NCI-H748 (cell line): ENCODE data around the gene SLC16A13.
A peak's percentile ranks its signal among the peaks of the same experiment; 100 is the strongest.
"Not testable (repeated sequence)": the region's sequence is repeated elsewhere in the genome, so short reads cannot be mapped to it uniquely, and the experiment has no call there.

ENCODE experiments used
- DNase-seq: peaks from one replicate; lab custom pipeline; 2025; ENCODE audit not compliant: unreplicated experiment; lab: John Stamatoyannopoulos, UW

The SLC16A13 gene

DNA sequence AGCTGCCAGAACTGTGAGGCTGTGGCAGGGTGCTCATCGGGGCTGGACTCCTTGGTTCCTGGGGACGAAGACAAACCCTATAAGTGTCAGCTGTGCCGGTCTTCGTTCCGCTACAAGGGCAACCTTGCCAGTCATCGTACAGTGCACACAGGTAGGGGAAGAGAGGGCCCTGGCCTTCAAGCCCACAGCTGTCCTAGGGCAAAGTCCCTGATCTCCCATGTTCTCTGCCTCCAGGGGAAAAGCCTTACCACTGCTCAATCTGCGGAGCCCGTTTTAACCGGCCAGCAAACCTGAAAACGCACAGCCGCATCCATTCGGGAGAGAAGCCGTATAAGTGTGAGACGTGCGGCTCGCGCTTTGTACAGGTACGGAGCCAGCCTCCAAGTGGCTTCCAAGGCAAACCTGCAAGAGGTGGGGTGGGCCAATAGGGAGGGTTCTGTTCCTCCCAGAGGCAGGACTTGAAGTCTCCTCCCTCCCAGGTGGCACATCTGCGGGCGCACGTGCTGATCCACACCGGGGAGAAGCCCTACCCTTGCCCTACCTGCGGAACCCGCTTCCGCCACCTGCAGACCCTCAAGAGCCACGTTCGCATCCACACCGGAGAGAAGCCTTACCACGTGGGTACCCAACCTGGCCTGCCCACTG, 9.2 kb upstream of the SLC16A13 start:
- DNase-seq: no peak

DNA sequence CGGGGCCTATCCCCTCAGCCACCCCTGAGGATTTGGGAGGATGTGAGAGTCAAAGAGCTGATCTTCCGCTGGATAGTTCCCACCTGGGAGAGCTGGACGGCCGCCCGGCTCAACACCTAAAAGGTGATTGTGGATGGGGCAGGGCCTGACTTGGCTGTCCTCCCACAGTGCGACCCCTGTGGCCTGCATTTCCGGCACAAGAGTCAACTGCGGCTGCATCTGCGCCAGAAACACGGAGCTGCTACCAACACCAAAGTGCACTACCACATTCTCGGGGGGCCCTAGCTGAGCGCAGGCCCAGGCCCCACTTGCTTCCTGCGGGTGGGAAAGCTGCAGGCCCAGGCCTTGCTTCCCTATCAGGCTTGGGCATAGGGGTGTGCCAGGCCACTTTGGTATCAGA, 8.5 kb upstream of the SLC16A13 start:
- DNase-seq: no peak

DNA sequence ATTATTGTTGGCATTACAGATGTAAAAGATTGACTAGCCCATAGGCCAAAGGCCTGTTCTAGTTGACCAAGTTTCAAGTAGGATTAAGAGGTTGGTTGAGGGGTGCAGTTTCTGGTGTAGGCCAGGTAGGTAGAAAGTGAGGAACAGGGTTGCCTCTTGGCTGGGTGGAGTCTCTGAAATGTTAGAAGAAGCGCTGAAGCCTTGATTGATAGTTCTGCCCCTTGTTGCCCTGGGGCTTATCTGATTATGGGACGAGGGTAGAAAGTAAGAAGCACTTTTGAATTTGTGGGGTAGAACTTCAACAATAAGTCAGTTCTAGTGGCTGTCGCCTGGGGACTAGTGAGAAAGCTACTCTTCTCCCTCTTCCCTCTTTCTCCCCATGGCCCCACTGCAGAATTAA, 6.7 kb upstream of the SLC16A13 start:
- DNase-seq: no peak

DNA sequence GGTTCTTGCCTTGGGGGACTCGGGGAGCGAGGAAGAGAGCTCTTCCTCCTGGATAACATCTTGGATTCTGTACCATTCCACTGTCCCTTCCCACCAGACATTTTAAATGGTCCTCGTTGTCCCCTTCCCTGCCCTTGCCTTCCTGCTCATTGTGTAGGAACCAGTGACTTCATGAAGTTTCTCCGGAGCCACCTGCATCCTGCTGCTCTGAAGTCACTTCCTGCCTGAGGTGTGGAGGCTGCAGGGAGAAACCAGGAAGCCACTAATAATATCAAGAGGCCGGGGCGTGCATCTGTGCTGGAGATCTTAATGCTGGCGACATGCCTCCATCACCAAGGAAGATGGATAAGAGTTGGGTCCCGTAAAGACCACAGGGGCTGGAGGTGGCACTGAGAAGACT, 6.2 kb upstream of the SLC16A13 start:
- no peak for DNase-seq

DNA sequence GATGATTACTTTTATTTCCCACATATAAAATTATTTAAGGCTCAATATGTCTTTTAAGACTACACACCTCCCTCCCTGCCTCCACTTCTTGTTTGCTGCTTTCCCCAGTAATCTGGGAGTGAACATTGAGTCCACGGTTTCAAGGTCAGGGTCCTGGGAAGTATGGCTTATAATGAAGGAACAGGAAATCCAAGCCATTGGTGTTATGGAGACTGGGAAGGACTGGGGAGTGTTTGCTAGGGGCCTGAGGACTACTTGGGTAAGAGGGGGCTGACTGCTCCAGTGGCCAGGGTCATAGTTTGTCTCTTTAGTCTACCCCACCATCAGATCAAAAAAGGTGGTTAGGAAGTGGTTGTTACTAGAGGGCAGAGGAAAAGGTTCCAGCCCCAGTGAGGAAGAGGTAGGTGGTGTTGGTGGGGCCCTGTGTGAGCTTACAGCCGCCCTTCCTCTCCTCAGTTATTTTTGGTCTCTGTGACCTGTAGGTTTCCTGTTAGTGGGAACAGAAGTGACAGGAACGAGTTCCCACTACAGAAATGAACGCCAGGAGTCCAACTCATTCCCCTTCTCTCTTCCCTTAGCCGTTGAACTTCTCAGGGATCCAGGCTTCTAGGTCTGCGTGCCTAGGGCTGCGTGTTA, 742 bp upstream of the SLC16A13 start:
- DNase-seq: no peak

DNA sequence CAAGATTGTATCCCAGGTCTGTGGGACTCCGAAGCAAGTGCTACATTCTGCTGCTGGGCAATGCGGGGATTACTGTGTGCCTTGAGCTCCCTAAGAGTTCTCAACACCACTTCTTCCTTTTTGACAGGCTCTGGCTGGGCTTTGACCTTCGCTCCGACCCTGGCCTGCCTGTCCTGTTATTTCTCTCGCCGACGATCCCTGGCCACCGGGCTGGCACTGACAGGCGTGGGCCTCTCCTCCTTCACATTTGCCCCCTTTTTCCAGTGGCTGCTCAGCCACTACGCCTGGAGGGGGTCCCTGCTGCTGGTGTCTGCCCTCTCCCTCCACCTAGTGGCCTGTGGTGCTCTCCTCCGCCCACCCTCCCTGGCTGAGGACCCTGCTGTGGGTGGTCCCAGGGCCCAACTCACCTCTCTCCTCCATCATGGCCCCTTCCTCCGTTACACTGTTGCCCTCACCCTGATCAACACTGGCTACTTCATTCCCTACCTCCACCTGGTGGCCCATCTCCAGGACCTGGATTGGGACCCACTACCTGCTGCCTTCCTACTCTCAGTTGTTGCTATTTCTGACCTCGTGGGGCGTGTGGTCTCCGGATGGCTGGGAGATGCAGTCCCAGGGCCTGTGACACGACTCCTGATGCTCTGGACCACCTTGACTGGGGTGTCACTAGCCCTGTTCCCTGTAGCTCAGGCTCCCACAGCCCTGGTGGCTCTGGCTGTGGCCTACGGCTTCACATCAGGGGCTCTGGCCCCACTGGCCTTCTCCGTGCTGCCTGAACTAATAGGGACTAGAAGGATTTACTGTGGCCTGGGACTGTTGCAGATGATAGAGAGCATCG, 2.4 kb downstream of the SLC16A13 start:
- no peak for DNase-seq

DNA sequence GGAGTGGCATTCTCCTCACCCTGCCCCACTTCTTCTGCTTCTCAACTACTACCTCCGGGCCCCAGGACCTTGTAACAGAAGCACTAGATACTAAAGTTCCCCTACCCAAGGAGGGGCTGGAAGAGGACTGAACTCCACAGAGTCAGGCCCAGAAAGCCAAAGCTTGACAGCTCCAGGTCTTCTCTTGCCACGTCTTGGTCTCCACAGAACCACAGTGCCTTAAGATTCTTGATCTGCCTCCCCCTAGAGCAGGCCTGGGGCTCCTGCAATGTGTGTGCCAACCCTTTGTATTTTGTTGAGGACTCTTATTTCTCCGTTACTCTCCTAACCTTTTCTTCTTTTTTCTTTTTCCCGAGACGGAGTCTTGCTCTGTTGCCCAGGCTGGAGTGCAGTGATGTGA, 4.0 kb downstream of the SLC16A13 start:
- no peak for DNase-seq

DNA sequence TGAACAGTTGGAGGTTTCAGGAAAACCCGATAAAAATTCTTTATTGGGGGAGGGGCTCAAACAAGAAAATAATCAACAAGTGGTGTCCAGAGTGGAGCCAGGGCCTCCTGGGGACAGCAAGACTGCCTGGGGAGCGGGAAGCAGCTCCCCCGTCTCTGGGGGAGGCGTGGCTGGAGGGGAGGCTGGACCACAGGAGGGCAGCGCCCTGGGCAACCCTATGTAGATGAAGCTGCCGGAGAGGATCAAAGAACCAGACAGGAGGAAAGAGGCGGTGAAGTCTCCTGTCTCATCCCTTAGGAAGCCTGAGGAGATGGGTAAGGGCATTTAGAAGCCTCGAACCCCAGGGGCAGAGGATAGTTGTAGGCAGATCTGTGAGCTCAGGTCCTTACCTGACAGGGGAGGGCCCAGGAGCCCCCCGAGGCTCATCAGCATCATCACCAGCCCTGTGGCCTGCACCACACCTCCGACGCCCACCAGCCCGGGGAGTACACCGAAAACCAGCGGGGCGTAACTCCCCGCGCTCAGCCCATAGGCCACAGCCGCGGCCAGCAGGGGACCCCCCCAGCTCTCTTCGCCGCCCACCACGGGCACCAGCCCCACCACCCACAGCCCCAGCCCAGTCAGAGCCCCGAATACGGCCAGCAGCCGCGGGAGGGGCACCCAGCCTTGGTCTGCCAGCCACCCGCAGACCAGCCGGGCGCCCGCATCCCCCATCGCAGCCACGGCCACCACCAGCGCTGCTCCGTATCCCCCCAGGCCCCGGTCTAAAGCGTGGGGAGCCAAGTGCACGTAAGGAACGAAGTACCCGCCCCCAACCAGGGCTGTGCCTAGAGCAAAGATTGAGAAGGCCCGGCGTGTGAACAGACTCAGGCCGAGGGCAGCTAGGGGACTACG, 6.0 kb downstream of the SLC16A13 start:
- no peak for DNase-seq

DNA sequence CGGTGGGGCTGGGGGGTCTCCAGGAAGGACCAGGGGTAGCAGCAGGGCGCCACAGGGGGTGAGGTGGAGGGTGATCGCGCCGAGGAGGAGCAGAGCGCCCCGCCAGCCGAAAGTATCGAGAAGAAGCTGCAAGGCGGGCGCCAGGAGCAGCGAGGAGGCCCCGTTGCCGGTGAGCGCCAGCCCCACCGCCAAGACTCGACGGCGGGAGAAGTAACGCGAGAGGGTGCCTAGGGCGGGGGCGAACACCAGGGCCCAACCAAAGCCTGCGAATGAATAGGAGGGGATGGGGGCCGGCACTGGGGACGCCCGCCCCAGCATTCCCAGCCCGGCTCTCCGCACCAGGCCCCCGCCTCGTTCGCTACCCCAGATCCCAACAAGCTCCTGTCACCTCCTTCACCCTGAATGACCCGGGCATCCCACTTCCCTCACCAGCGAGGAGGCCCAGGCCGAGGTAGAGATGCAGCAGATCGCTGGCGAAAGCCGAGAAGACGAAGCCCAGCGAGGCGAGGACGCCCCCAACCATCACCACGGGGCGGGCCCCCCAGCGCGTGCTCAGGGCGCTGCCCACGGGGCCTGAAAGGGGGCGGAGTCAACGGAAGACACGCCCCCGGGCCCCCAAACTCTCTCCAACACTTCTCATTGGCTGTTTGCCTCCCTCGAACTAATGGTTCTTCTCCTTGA, 6.8 kb downstream of the SLC16A13 start:
- DNase-seq: no peak

DNA sequence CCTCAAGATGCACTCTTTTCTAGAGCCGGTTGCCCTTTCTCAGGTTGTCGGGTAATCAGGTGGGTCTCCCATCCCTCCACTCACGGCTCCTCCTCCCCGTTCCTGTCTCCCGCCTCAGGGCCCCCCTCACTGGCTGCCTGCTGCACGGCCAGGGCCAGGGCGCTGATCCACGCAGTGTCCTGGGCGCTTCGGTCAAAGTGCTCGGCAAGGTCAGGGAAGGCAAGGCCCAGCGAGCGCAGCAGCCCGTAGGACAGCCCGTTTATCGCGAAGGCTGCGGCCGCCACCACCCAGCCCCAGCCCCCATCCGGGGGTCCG, 7.3 kb downstream of the SLC16A13 start:
- DNase-seq: peak; percentile 50

DNA sequence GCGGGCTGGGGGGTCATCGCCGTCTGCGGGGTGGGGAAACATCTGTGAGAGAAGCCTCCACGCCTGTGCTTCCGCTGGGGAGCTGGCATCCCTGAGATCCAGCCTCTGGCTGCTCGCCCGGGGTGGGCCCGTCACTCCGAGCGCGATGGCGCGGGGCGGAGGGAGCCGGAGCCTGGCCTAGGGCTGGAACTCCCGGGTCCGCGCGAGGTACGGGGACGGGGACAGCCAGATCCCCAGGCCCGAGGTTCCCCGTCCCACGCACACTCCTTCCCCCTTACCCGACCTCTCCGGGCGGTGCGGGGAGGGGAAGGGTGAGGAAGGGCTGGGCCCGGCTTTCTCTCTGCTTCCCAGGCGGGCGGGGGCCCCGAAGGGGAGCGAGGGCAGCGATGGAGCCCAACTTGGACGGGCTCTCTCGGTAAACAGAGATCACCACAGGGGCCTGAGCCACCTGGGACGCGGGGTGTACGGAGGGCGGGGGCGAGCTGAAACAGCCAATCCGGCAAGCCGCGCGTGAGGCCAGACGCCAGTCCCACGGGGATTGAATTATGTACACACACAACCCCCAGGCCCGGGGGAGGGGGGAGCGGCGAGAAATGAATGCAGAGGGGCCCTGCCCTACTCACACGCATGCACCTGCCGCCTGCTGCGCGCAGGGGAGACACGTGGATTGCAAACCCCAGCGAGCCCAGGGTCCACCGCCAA, 7.8 kb downstream of the SLC16A13 start, which contains the start of gene SLC16A11:
Gene SLC16A11 (minus strand): TSS at position 596 of the 702 bp plus-strand sequence. CDS start 579 bp downstream, at position 17.
- peak; percentile 82 for DNase-seq

DNA sequence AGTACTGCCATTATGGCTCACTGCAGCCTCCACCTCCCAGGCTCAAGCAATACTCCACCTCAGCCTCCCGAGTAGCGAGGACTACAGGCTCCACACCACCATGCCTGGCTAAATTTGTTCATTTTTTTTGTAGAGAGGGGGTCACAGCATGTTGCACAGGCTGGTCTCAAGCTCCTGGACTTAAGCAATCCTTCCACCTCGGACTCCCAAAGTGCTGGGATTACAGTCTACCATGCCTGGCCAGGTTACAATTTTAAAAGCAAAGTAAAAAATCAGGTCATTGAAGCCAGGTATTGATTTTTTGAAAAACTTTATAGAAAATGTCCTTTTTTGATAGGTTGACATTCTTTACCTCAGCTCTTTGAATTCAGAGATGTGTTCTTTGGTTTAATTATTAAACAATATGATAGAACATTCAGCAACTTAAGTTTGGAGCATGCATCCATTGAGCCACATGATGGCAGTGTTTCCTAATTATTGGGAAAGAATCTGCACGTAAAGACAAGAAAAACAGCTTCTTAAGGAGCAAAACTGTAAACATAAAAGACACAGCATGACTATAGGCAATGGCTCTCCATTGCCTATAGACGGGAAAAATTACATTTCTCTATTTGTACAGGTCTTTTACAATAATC, 9.8 kb downstream of the SLC16A13 start:
- peak; percentile 77 for DNase-seq

DNA sequence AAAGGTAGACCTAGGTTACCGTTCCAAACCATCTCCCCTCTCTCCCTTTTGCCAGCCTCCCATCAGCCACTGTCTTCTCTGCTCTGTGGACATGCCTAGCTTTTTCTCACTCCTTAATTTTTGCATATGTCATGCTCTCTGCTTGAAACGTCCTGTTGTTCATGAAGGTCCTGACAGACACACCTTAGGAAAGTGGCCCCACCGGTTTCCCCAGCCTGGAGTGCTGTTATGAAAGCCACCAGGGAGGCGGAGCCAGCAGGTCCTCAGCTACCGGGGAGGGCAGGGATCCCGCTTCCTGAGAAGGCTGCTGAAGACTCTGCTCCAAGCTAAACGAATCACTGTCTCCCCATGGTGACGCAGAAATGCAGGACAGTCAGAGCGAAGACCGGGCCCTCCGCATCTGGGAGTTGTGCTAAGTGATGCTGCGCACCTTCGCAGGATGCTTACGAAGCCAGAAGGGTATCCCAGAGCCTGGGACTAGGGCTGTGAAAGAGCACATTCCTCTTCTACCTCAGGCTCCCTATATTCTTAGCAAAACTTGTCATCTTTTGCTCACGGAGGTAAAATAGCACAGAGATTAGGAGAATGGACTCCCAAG, 10.4 kb downstream of the SLC16A13 start:
- peak; percentile 91 for DNase-seq

DNA sequence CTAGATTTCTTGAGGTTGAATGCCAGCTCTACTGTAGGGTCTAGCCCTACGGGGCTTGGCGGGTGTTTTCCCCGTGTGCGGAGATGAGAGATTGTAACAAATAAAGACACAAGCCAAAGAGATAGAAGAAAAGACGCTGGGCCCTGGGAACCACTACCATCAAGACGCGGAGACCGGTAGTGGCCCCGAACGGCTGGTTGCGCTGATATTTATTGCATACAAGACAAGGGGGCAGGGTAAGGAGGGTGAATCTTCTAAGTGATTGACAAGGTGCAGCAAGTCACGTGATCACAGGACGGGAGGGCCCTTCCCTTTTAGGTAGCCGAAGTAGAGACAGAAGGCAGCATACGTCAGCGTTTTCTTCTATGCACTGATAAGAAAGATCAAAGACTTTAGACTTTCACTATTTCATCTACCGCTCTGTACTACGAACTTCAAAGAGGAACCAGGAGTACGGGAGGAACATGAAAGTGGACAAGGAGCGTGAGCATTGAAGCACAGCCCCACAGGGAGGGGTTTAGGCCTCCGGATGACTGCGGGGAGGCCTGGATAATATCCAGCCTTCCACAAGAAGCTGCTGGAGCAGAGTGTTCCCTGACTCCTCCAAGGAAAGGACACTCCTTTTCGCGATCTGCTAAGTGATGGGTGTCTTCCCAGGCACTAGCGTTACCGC, 11.0 kb downstream of the SLC16A13 start:
- not testable (repeated sequence) for DNase-seq

DNA sequence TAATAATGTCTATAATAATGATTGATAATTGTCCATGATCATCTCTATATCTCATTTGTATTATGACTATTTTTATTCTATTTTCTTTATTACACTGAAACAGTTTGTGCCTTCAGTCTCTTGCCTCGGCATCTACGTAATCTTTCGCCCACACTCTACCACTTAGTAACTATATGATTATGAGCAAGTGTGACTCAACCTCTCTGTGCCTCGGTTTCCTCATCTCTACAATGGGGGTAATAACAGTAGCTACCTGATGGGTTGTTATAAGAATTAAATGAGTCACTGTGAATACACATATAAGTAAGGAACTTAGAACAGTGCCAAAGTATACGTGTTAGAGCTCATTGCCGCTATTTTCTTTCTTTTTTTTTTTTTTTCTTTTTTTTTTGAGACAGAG, 11.8 kb downstream of the SLC16A13 start:
- DNase-seq: no peak

DNA sequence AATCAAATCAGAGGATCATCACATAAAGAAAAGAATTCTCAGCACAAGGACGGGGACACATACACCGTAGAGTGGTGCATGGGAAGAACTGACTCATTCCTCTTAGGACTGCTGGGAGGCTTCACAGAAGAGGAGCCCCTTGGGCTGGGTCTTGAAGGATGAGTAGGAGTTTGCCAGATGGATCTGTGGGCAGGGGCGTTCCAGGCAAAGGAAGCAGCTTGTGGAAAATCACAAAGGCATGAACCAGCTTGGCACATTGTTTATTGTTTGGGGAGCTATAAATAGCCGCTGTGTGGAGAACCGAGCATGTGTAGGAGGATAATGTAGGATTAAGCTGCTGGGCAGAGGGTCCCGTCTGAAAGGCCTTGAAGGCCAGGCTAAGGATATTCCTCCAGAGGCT, 13.2 kb downstream of the SLC16A13 start:
- no peak for DNase-seq

DNA sequence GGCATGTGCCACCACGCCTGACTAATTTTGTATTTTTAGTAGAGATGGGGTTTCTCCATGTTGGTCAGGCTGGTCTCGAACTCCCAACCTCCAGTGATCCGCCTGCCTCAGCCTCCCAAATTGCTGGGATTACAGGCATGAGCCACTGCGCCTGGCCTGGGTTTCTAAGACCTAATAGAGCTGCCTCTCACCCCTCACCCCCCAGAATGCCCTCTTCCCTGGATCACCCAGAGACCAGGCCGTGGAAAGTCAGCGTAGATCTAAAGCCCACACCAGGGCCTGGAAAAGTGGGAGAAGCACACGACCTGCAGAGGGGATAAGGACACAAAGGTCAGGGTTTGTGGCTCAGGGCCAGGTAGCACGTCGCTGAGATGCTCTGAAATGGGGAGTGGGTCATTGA, 14.8 kb downstream of the SLC16A13 start:
- DNase-seq: not testable (repeated sequence)

DNA sequence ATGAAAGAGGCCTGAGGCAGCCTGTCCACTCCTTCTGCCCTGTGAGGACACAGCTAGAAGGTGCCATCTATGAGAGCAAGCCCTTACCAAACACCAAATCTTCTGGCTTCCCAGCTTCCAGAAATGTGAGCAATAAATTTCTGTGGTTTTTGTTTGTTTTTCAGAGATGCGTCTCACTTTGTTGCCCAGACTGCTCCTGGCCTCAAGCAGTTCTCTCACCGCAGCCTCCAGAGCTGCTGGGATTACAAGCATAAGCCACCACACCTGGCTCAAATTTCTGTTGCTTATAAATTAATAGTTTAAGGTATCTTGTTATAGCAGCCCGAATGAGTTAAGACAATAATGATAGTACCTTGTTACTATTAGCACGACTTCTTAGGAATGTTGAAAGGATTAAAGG, 20.6 kb downstream of the SLC16A13 start:
- DNase-seq: no peak
